PC-9 (cell line): ENCODE measurements around the gene THG1L.
"Not testable (repeated sequence)": the region's sequence is repeated elsewhere in the genome, so short reads cannot be mapped to it uniquely, and the experiment has no call there.

Experiments
- CTCF ChIP-seq: fragments of 200-600 bp; sonication (generic); conservative IDR thresholded peaks from 2 replicates; pipeline ENCODE4 v1.6.1; 2017; ENCODE audit warnings: mixed run types, antibody characterized with exemption, mild to moderate bottlenecking, moderate library complexity
- EZH2 ChIP-seq: fragments of 200-600 bp; sonication (generic); IDR thresholded peaks from 2 replicates; pipeline ENCODE4 v1.8.0; 2017; ENCODE audit warnings: antibody characterized with exemption, low read depth

DNA sequence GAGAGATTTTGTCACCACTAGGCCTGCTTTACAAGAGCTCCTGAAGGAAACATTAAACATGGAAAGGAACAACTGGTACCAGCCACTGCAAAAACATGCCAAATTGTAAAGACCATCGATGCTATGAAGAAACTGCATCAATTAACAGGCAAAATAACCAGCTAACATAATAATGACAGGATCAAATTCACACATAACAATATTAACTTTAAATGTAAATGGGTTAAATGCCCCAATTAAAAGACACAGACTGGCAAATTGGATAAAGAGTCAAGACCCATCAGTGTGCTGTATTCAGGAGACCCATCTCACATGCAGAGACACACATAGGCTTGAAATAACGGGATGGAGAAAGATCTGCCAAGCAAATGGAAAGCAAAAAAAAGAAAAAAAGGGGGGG, 8.3 kb upstream of the THG1L start:
- TF ChIP-seq CTCF, EZH2: not testable (repeated sequence)
